GM13977 (cell line): Measurements from ENCODE around the gene KRT9.

ENCODE experiments used
- DNase-seq: peaks from one replicate; pipeline ENCODE4 v3.0.0; 2012; ENCODE audit warnings: low spot score
- CTCF ChIP-seq: IDR thresholded peaks from 2 replicates; pipeline ENCODE4 v1.5.1; 2012; ENCODE audit warnings: mild to moderate bottlenecking, control low read depth; ENCODE audit not compliant: insufficient read depth; ENCODE audit errors: extremely low read depth, missing control alignments
- in situ Hi-C: fragments of 300-500 bp; cut with MboI; formaldehyde crosslinking; loops from one replicate; pipeline ENCODE4 v1.12.0; 2022; ENCODE audit warnings: low sequenced_read_pairs, low pct_unique_long_range_greater_than_20kb, mixed read lengths, inconsistent platforms; ENCODE audit not compliant: unreplicated experiment

KRT9 gene

DNA sequence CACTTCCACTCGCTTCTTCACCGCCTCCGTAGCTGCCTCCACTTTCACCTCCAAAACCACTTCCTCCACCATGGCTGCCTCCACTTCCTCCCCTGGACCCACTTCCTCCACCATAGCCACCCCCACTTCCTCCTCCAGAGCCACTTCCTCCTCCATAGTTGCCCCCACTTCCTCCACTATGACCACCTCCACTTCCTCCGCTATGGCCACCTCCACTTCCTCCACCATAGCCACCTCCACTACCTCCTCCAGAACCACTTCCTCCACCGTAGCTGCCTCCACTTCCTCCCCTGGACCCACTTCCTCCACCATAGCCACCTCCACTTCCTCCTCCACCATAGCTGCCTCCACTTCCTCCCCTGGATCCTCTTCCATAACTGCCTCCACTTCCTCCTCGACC, 4.5 kb downstream of the KRT9 start:
- in situ Hi-C loops: no loop called here
- no peak for DNase-seq
- no peak for TF ChIP-seq CTCF

- TF ChIP-seq CTCF: no peak
- DNase-seq: no peak
- in situ Hi-C loops: no loop called here
Observed at GRCh38 chr17:41565338-41565737, 6.5 kb downstream of the KRT9 start.

DNA sequence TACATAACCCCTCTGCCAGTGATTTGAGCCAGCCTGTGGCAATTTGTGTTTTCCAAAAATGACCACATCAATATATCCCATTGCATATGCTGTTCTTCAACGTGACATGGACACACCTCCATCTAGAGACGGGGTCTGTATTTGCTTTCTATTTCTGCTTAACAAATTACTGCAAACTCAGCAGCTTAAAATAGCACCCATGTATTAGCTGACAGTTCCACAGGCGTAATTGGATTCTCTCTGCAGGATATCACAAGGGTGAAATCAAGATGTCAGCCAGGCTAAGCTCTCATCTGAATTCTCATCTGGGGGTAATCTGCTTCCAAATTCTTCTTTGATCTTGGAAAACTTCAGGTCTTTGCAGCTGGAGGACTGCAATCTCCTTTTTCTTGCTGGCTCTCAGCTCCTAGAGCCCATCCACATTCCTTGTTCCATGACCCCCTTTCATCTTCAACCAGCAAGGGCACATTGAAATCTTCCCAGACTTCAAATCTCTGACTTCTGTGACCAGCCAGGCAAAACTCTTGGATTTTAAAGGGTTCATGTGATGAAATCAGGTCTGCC, 8.2 kb downstream of the KRT9 start:
- no peak for DNase-seq
- in situ Hi-C loops: no loop called here
- TF ChIP-seq CTCF: no peak

- no peak for TF ChIP-seq CTCF
- DNase-seq: no peak
- in situ Hi-C loops: no loop called here
Observed at GRCh38 chr17:41561554-41561953, 10.3 kb downstream of the KRT9 start.

DNA sequence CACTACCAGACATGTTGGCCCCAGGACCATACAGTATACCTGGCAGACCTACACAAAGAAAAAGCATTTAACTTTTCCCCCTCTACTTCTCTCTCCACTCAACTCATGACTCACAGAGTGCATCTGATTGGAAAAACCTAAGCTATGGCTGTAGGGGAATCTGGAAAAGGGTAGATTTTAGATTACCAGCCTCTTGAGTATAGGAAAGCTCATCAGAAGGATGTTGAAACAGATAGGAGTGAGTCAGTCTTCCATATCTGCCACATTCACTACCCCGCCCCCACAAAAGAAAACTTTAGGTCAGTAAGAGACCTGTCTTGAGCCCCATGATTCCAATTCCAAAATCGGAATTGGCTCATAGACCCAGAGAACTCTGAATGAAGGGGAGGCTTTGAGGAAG, 12.3 kb downstream of the KRT9 start:
- no peak for TF ChIP-seq CTCF
- in situ Hi-C loops: no loop called here
- DNase-seq: no peak

DNA sequence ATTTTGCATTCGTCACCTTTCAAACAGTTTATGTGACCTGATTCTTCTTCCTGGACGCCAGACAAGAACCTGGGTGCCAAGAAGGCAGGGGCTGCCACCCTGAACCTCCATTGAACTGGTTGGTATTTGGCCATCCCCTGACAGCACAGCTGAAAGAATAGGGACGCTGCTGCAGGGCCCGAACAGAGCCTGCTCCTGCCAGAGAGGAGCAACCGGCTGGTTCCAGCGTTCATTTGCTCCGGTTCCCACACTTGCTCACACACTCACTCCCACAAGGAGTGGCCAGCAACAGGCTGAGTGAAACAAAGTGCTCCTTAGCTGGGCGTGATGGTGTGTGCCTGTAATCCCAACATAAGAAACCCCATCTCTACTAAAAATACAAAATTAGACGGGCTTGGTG, 14.9 kb downstream of the KRT9 start:
- in situ Hi-C loops: no loop called here

More for the DNA sequence above, 14.9 kb downstream of the KRT9 start:
- DNase-seq: no peak
- TF ChIP-seq CTCF: no peak
